Trophoblast cell (in vitro differentiated cells and primary cell): ENCODE measurements around the gene FGL2.

Experiments
- DNase-seq, 2 donors: peaks; one replicate each; pipeline ENCODE4 v3.0.0-alpha.2; 2016
- H2AFZ ChIP-seq: 2 replicates; pipeline ENCODE4 v1.6.1; 2013; ENCODE audit warnings: low read length, moderate library complexity, mild to moderate bottlenecking; ENCODE audit not compliant: insufficient read depth, poor library complexity
- H2AK5ac ChIP-seq: 2 replicates; pipeline ENCODE4 v1.6.1; 2013; ENCODE audit warnings: mild to moderate bottlenecking, low read length
- H2BK120ac ChIP-seq: 2 replicates; pipeline ENCODE4 v1.6.1; 2013; ENCODE audit warnings: low read length, mild to moderate bottlenecking, moderate library complexity; ENCODE audit not compliant: insufficient read depth, poor library complexity
- H2BK12ac ChIP-seq: 2 replicates; pipeline ENCODE4 v1.6.1; 2013; ENCODE audit warnings: mild to moderate bottlenecking, low read length, moderate library complexity
- H2BK5ac ChIP-seq: 2 replicates; pipeline ENCODE4 v1.6.1; 2013; ENCODE audit warnings: low read length, low read depth, moderate library complexity, mild to moderate bottlenecking; ENCODE audit not compliant: poor library complexity
- H3K14ac ChIP-seq: 2 replicates; pipeline ENCODE4 v1.6.1; 2013; ENCODE audit warnings: mild to moderate bottlenecking, low read length
- H3K18ac ChIP-seq: 2 replicates; pipeline ENCODE4 v1.6.1; 2013; ENCODE audit warnings: mild to moderate bottlenecking, low read length
- H3K23ac ChIP-seq: 2 replicates; pipeline ENCODE4 v1.6.1; 2013; ENCODE audit warnings: low read length
- H3K27ac ChIP-seq: 2 replicates; pipeline ENCODE4 v1.5.1; 2013; ENCODE audit warnings: low read depth, mild to moderate bottlenecking, inconsistent platforms, low read length, moderate library complexity
- H3K27me3 ChIP-seq: 2 replicates; pipeline ENCODE4 v1.6.1; 2013; ENCODE audit warnings: inconsistent platforms, mild to moderate bottlenecking, low read length, moderate library complexity; ENCODE audit not compliant: insufficient read depth
- H3K36me3 ChIP-seq, 2 experiments: 1 replicate in 1 of 2; 2 replicates in 1 of 2; pipeline ENCODE4 v1.6.1; 2013; ENCODE audit warnings: low read length in 2 of 2, mild to moderate bottlenecking in 2 of 2, moderate library complexity in 1 of 2; ENCODE audit not compliant: insufficient read depth in 2 of 2, control insufficient read depth in 1 of 2
- H3K4ac ChIP-seq: 2 replicates; pipeline ENCODE4 v1.6.1; 2013; ENCODE audit warnings: low read depth, mild to moderate bottlenecking, low read length, moderate library complexity
- H3K4me1 ChIP-seq, 2 experiments: 1 replicate in 1 of 2; 2 replicates in 1 of 2; pipeline ENCODE4 v1.6.1; 2013; ENCODE audit warnings: low read length in 2 of 2, mild to moderate bottlenecking in 2 of 2, moderate library complexity in 1 of 2; ENCODE audit not compliant: insufficient read depth in 2 of 2, control insufficient read depth in 1 of 2
- H3K4me2 ChIP-seq: 2 replicates; pipeline ENCODE4 v1.6.1; 2013; ENCODE audit warnings: inconsistent platforms, mild to moderate bottlenecking, low read length, moderate library complexity
- H3K4me3 ChIP-seq: 2 replicates; pipeline ENCODE4 v1.5.1; 2013; ENCODE audit warnings: mild to moderate bottlenecking, low read depth, low read length, inconsistent platforms
- H3K79me1 ChIP-seq: one replicate; pipeline ENCODE4 v1.6.1; 2013; ENCODE audit warnings: low read length
- H3K79me2 ChIP-seq: 2 replicates; pipeline ENCODE4 v1.6.1; 2013; ENCODE audit warnings: low read length, mild to moderate bottlenecking; ENCODE audit not compliant: control insufficient read depth, insufficient read depth, poor library complexity
- H3K9ac ChIP-seq: 2 replicates; pipeline ENCODE4 v1.6.1; 2013; ENCODE audit warnings: mild to moderate bottlenecking, low read length
- H3K9me3 ChIP-seq: 2 replicates; pipeline ENCODE4 v1.6.1; 2013; ENCODE audit warnings: low read depth, mild to moderate bottlenecking, control low read depth, inconsistent platforms, low read length; ENCODE audit not compliant: insufficient read depth
- H4K12ac ChIP-seq: 2 replicates; pipeline ENCODE4 v1.6.1; 2013; ENCODE audit warnings: low read depth, mild to moderate bottlenecking, low read length, moderate library complexity
- H4K8ac ChIP-seq: 2 replicates; pipeline ENCODE4 v1.6.1; 2013; ENCODE audit warnings: low read depth, mild to moderate bottlenecking, low read length, moderate library complexity
- H4K91ac ChIP-seq: one replicate; pipeline ENCODE4 v1.6.1; 2013; ENCODE audit warnings: low read depth, mild to moderate bottlenecking, low read length, moderate library complexity
- WGBS: extraction: QIAGEN DNeasy Blood & Tissue Kit; methylation state at CpG from one replicate; pipeline ENCODE4 v1.1.7; 2013; ENCODE audit warnings: missing lambda C conversion rate; ENCODE audit not compliant: insufficient read length, insufficient coverage; ENCODE audit errors: extremely low coverage; 5-methylcytosine and 5-hydroxymethylcytosine counted together

The FGL2 gene

DNA sequence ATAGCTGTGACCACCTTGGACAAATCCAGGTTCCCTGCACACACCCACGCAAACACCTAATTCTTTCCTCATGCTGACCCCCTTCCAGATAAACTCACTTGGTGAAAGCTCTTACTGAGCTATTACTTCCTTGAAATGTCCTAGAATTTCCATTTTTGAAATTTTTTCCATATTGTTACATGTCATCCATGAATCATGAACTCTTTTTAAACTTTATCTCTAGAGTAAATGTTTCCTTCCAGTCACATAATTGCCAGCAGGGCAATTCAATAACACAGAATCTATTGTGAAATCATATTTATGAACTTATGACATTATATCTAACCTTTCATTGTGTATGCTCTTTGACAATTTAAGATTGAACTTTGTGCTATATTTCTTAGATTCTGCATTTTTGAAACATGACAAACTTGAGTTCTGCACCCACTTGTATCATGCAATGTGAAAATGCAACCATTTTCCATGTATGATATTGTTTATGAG is 26.8 kb upstream of the FGL2 start:
- H4K91ac ChIP-seq: no peak overlapping the region
- no peak overlapping the region for H2AFZ ChIP-seq
- WGBS: no CpG with 5 or more reads among the region's 1 CpG

DNA sequence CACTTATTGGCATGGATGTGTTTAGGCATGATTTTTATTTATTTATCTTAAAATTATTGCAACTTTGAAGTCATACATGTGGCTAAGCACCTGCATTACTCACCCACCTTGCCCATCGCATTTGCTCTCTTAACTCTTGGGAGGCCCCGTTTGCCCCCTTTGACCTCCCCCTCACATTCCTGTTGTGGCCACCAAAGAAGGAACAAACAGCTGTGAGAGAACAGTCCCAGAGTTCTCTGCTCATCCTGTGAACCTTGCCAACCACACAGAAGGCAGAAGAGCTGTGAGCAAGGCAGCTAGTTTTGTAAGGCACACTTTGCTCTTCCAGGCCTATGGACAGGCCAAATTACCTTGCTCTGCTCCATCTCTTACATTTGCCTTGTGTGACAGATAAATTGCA is 23.6 kb upstream of the FGL2 start:
- Histone ChIP-seq H3K27ac (no peak overlapping the region), H3K14ac (no peak overlapping the region), H2AK5ac (no peak overlapping the region), H3K9me3 (no peaks in the 10 kb centered on the region), H3K4me3 (no peak overlapping the region), H3K9ac (no peak overlapping the region), H3K4me2 (no peak overlapping the region), H2AFZ (no peak overlapping the region), H3K79me1 (no peaks in the 10 kb centered on the region), H3K18ac (no peak overlapping the region), H3K27me3 (no peaks in the 10 kb centered on the region), H2BK12ac (no peak overlapping the region), H4K8ac (no peak overlapping the region), H3K4me1 (no peaks in the 10 kb centered on the region), H4K91ac (no peak overlapping the region), H2BK120ac (no peak overlapping the region), H3K79me2 (no peaks in the 10 kb centered on the region), H3K36me3 (no peaks in the 10 kb centered on the region), H2BK5ac (no peak overlapping the region), H3K4ac (no peak overlapping the region), H3K23ac (no peak overlapping the region), H4K12ac (no peak overlapping the region)
- no peak for DNase-seq
- WGBS: no CpG with 5 or more reads among the region's 2 CpGs

More for the DNA sequence above, 26.8 kb upstream of the FGL2 start:
- no peak overlapping the region for H4K12ac ChIP-seq
- no peaks in the 10 kb centered on the region for H3K79me1 ChIP-seq
- H3K79me2 ChIP-seq: no peaks in the 10 kb centered on the region
- no peak overlapping the region for H3K9ac ChIP-seq
- no peak overlapping the region for H3K18ac ChIP-seq
- DNase-seq: peak in 1 of 2 donors; percentile 65
- H3K4ac ChIP-seq: no peak overlapping the region
- H3K4me1 ChIP-seq: no peaks in the 10 kb centered on the region
- no peak overlapping the region for H3K23ac ChIP-seq
- H3K36me3 ChIP-seq: no peaks in the 10 kb centered on the region
- no peak overlapping the region for H3K4me2 ChIP-seq
- H2BK12ac ChIP-seq: no peak overlapping the region
- no peak overlapping the region for H3K14ac ChIP-seq
- no peaks in the 10 kb centered on the region for H3K9me3 ChIP-seq
- no peak overlapping the region for H2AK5ac ChIP-seq
- no peak overlapping the region for H2BK120ac ChIP-seq
- no peaks in the 10 kb centered on the region for H3K27me3 ChIP-seq
- no peak overlapping the region for H4K8ac ChIP-seq
- H3K4me3 ChIP-seq: no peak overlapping the region
- no peak overlapping the region for H2BK5ac ChIP-seq
- no peak overlapping the region for H3K27ac ChIP-seq

DNA sequence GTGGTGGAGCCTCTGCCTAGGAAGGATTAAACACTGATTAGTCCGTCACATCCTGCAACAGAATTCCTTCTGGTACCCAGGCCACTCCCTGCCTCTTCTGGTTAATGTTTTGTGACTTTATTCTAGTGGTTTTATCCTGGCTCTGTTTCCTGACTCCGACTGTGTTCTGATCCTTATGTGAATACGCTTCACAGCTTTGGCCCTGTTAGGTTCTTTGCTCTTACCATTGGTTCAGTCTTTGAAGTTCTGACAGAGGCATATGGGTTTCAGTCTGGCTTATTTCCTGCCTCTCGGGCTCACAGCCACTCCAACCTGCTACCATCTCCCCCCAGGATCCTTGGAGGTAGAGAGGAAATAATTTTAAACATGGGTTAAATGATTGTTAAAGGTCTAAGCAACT is 23.2 kb upstream of the FGL2 start:
- no peak overlapping the region for H3K27ac ChIP-seq
- H2AK5ac ChIP-seq: no peak overlapping the region
- no peak overlapping the region for H3K18ac ChIP-seq
- H3K23ac ChIP-seq: no peak overlapping the region
- H2BK12ac ChIP-seq: no peak overlapping the region
- no peak overlapping the region for H3K4me2 ChIP-seq
- H2BK5ac ChIP-seq: no peak overlapping the region
- H3K9ac ChIP-seq: no peak overlapping the region
- no peak for DNase-seq
- no peak overlapping the region for H3K4me3 ChIP-seq
- H2AFZ ChIP-seq: no peak overlapping the region
- H2BK120ac ChIP-seq: no peak overlapping the region
- H3K4me1 ChIP-seq: no peaks in the 10 kb centered on the region
- H3K27me3 ChIP-seq: no peaks in the 10 kb centered on the region
- no CpG with 5 or more reads among the region's 4 CpGs for WGBS
- H4K8ac ChIP-seq: no peak overlapping the region
- H3K36me3 ChIP-seq: no peaks in the 10 kb centered on the region
- H3K9me3 ChIP-seq: no peaks in the 10 kb centered on the region
- H3K4ac ChIP-seq: no peak overlapping the region
- no peak overlapping the region for H3K14ac ChIP-seq
- no peak overlapping the region for H4K91ac ChIP-seq
- no peaks in the 10 kb centered on the region for H3K79me1 ChIP-seq
- H3K79me2 ChIP-seq: no peaks in the 10 kb centered on the region
- no peak overlapping the region for H4K12ac ChIP-seq

DNA sequence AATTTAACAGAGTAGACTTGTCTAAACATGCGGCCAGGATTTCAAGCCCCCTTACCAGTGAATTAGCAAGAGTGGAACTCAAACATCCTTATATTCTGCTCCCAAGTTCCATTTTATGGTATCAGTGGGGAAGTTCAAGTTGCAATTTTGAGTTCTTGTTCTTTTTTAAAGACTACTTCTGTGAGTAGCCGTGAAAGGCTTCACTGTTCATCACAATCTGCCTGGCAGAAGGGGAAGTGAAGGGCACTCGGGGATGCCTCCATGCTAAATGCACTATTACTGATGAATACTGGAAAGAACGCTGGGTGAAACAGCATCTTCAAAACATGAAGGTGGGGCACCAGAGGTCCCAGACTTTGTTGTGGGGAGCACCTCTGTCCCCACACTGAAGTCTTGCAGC is 22.4 kb upstream of the FGL2 start:
- Histone ChIP-seq H3K23ac (no peak overlapping the region), H2BK12ac (no peak overlapping the region), H3K4me1 (no peaks in the 10 kb centered on the region), H3K27me3 (no peaks in the 10 kb centered on the region), H2AK5ac (no peak overlapping the region), H4K12ac (no peak overlapping the region), H3K9ac (no peak overlapping the region), H3K4ac (no peak overlapping the region), H4K8ac (no peak overlapping the region), H3K27ac (no peak overlapping the region), H4K91ac (no peak overlapping the region), H3K9me3 (no peaks in the 10 kb centered on the region), H3K4me2 (no peak overlapping the region), H2BK5ac (no peak overlapping the region), H3K4me3 (no peak overlapping the region), H2AFZ (no peak overlapping the region), H3K18ac (no peak overlapping the region), H3K14ac (no peak overlapping the region), H3K79me2 (no peaks in the 10 kb centered on the region), H2BK120ac (no peak overlapping the region), H3K36me3 (no peaks in the 10 kb centered on the region), H3K79me1 (no peaks in the 10 kb centered on the region)
- no peak for DNase-seq
- no CpG with 5 or more reads among the region's 4 CpGs for WGBS
